VCaP (cell line): ENCODE measurements around the gene ASB1.

Source experiments
- H3K27ac ChIP-seq: fragments of 450-650 bp; 2 replicates; pipeline ENCODE4 v1.5.1; 2017
- CTCF ChIP-seq: fragments of 450-650 bp; conservative IDR thresholded peaks from 2 replicates; pipeline ENCODE4 v1.5.1; 2017; ENCODE audit warnings: mild to moderate bottlenecking, moderate library complexity

Gene ASB1

GRCh38 chr2:238461916-238462315 lies 35.2 kb downstream of the ASB1 start:
- H3K27ac ChIP-seq, result no peak overlapping the region
- no peak for TF ChIP-seq CTCF

- H3K27ac ChIP-seq, result no peak overlapping the region
- TF ChIP-seq CTCF, result peak; percentile 76
Measured at GRCh38 chr2:238462782-238463396, 36.2 kb downstream of the ASB1 start.

- no peak for TF ChIP-seq CTCF
- no peak overlapping the region for H3K27ac ChIP-seq
Measured at GRCh38 chr2:238464389-238464788, 37.7 kb downstream of the ASB1 start.

- H3K27ac ChIP-seq, result no peak overlapping the region
- TF ChIP-seq CTCF, result no peak
Measured at GRCh38 chr2:238465487-238466242, 38.9 kb downstream of the ASB1 start.

- H3K27ac ChIP-seq, result no peak overlapping the region
Measured at GRCh38 chr2:238466243-238466756, 39.6 kb downstream of the ASB1 start.

GRCh38 chr2:238467062-238467461 lies 40.3 kb downstream of the ASB1 start:
- H3K27ac ChIP-seq, result no peak overlapping the region
- TF ChIP-seq CTCF, result no peak

More at GRCh38 chr2:238466243-238466756, 39.6 kb downstream of the ASB1 start:
- TF ChIP-seq CTCF, result no peak

GRCh38 chr2:238467792-238468191 lies 41.1 kb downstream of the ASB1 start:
- TF ChIP-seq CTCF, result no peak
- H3K27ac ChIP-seq, result no peak overlapping the region
